Suprapubic skin (tissue), 4 donors: Measurements from ENCODE around the gene CLRN2.

Experiments
- CTCF ChIP-seq, 2 donors: fragments of 200-600 bp in 1 of 2; fragments of 450-650 bp in 1 of 2; sonication (generic) in 1 of 2; IDR thresholded peaks; one replicate each; pipeline ENCODE4 v1.5.1; 2016 to 2019; ENCODE audit warnings: antibody characterized with exemption in 2 of 2, mild to moderate bottlenecking in 1 of 2, moderate library complexity in 1 of 2
- EP300 ChIP-seq: sonication (generic); formaldehyde crosslinking; IDR thresholded peaks from one replicate; pipeline ENCODE4 v1.6.1; 2017; ENCODE audit warnings: antibody characterized with exemption
- POLR2A ChIP-seq, 2 donors: fragments of 450-650 bp; IDR thresholded peaks; one replicate each; pipeline ENCODE4 v1.6.1; 2017; ENCODE audit warnings: antibody characterized with exemption in 2 of 2, mild to moderate bottlenecking in 2 of 2, moderate library complexity in 2 of 2
- POLR2AphosphoS5 ChIP-seq, 3 donors: sonication (generic); formaldehyde crosslinking; IDR thresholded peaks; one replicate each; pipeline ENCODE4 v1.6.1; 2017; ENCODE audit warnings: antibody characterized with exemption in 3 of 3

GRCh38 chr4:17544205-17544604 lies 29.2 kb downstream of the CLRN2 start:
- TF ChIP-seq CTCF (IDR thresholded peaks at IDR 0.05) (no peak), POLR2A (IDR thresholded peaks at IDR 0.05) (no peak), POLR2AphosphoS5 (IDR thresholded peaks at IDR 0.05) (no peak), EP300 (no peak)
